Activated CD8-positive, alpha-beta memory T cell treated with anti-CD3 and anti-CD28 coated beads for 1 hour (primary cell): ENCODE results near the gene ACO1.

Source experiments
- DNase-seq, 2 donors: peaks; one replicate each; pipeline ENCODE4 v3.0.0-alpha.2; 2020; ENCODE audit warnings: low read depth in 1 of 2; ENCODE audit errors: extremely low read depth in 1 of 2

ACO1 gene

GRCh38 chr9:32486839-32487562 is 102.6 kb downstream of the ACO1 start:
- no peak for DNase-seq

- DNase-seq: no peak
These were observed 103.5 kb downstream of the ACO1 start for GRCh38 chr9:32487981-32488380.

GRCh38 chr9:32490601-32491000 is 106.2 kb downstream of the ACO1 start:
- DNase-seq: no peak

DNA sequence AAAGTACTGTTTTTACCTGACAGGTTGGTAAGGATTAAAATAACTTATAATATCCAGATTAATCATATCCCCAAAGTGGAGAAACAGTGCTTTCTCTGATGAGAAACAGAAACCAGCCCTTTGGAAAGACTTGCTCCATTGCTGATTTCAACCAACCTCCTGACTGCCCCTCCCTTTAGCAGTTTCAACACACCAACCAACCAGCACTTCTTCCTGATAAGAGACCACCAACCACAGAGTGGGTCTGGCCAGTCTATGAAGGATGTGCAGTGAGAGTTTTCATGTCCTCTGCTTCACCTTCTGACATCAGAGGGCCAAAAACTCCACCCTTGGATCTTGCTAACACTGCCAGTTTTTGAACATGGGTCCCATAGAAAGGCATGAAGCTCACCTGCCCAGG is 113.5 kb downstream of the ACO1 start:
- DNase-seq: no peak

DNA sequence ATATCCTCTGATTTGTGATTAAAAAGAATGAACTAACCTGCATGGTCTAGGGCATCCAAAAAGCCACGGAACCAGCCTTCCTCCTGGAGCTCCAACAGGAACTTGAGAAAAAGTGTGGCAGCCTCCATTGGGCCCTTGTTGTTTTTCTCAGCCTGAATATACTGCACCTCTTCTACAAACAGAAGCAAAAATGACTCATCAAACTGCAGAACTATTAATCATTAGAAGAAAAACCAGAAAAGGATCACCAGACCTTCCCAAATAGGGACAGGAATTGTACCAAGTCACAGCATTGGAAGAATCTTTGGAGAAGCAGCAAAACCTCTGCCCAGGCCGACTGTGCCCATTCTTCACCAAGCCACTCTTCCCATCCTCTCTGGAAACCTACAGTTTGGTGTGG is 116.3 kb downstream of the ACO1 start:
- no peak for DNase-seq

GRCh38 chr9:32501868-32502267 is 117.4 kb downstream of the ACO1 start:
- no peak for DNase-seq

DNA sequence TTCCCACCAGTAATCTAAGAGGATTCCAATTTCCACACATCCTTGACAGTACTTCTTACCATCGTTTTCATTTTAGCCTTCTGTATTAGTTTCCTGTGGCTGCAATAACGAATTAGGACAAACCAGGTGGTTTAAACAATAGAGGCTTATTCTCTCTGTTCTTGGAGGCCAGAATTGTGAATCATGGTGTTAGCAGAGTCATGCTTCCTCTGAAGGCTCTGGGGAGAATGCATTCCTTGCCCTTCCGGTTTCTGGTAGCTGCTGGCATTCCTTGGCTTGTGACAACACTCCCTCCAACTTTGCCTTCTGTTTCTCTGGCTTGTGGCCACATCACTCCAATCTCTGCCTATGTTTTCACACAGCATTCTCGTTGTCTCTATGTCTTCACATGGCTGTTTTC is 118.0 kb downstream of the ACO1 start:
- no peak for DNase-seq

DNA sequence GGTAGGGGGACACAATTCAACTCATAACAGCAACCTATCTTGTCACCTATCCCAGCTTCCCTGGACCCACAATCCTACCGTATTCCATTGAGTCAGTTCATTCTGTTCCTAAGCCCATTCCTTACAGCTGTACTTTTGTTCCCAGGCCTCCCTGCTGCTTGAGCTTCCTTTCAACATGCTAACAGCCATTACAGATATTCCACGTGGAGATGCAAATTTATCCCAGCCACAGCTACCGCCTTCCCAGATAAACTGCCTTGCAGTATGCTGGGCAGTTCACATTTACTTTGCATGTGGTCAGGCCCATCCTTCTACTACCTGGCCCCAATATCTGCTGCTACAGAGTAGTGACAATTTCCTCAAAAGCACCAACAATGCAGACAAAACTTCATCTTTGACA is 118.6 kb downstream of the ACO1 start:
- no peak for DNase-seq
